Activated CD8-positive, alpha-beta T cell treated with anti-CD3 and anti-CD28 coated beads, Interleukin-2, amount 10 ng/mL, durations not matched to agents 7 days and 5 days (primary cell): Measurements from ENCODE around the gene MVD. TPM values are rescaled to one million over a fixed set of nuclear protein-coding genes. Genes with fewer than 3 reads are reported as not detected.
"Not testable (repeated sequence)": the region's sequence is repeated elsewhere in the genome, so short reads cannot be mapped to it uniquely, and the experiment has no call there.

Source experiments
- ATAC-seq: fragments of 150-1000 bp; cut with Tn5 transposase; one replicate; pipeline ENCODE4 v1.10.0; 2021; ENCODE audit warnings: moderate library complexity
- CTCF ChIA-PET: fragments of 350-600 bp; sonication (Branson Sonifier 250); formaldehyde crosslinking; loops from one replicate; lab custom pipeline; 2021; ENCODE audit warnings: antibody characterized with exemption; lab: Charles Lee
- POLR2A ChIA-PET: fragments of 350-600 bp; sonication (Branson Sonifier 250); formaldehyde crosslinking; loops from one replicate; lab custom pipeline; 2021; ENCODE audit warnings: antibody characterized with exemption; lab: Charles Lee
- DNase-seq: peaks from one replicate; pipeline ENCODE4 v3.0.0-alpha.2; 2020
- H3K27ac Mint-ChIP-seq: one replicate; pipeline ENCODE4 v1.8.0; 2021; ENCODE audit warnings: mild to moderate bottlenecking, mixed read lengths
- H3K27me3 Mint-ChIP-seq: one replicate; pipeline ENCODE4 v1.8.0; 2021; ENCODE audit warnings: low read depth, mixed read lengths
- H3K36me3 Mint-ChIP-seq: one replicate; pipeline ENCODE4 v1.8.0; 2021; ENCODE audit warnings: low read depth, mixed read lengths
- H3K4me1 Mint-ChIP-seq: one replicate; pipeline ENCODE4 v1.8.0; 2021; ENCODE audit warnings: low read depth, mixed read lengths
- H3K4me3 Mint-ChIP-seq: one replicate; pipeline ENCODE4 v1.8.0; 2021; ENCODE audit warnings: mild to moderate bottlenecking, mixed read lengths
- H3K9me3 Mint-ChIP-seq: one replicate; pipeline ENCODE4 v1.8.0; 2022; ENCODE audit warnings: mixed read lengths; ENCODE audit not compliant: insufficient read depth
- total RNA-seq, 2 experiments: library from RNA; stranded (reverse); gene quantifications; one replicate each; pipeline ENCODE4 v1.2.3, GENCODE V29; 2021

Gene MVD
- total RNA-seq, 2 experiments from 2014 or later = 86.0 to 96.1 TPM

DNA sequence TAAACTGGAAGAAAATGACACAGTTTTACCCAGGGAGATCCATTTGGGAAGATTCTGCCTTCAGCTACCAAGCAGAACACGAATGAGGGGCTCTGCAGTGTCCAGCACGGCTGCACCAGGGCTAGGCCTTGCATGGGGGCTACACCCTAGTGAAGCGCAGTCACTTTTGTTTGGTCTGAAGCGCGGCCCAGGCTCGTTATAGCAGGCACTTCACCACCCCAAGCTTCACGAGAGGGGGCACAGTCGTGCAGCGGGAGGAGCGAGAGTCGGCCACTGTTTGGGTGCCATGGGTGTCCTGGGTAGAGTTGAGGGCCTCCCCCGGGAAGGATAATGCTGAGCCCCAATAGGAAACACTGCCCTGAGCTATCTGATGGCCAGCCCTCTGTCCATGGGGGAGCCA lies 46.2 kb downstream of the MVD start:
- H3K27ac Mint-ChIP-seq = no peak overlapping the region
- CTCF ChIA-PET = no interaction called here
- no peaks in the 10 kb centered on the region for H3K27me3 Mint-ChIP-seq
- H3K36me3 Mint-ChIP-seq = peaks cover 30% of the 10 kb centered on the region
- H3K4me3 Mint-ChIP-seq = no peak overlapping the region
- H3K4me1 Mint-ChIP-seq = peaks cover 30% of the 10 kb centered on the region
- POLR2A ChIA-PET = interaction anchor here (1.6 kb wide), 1 partner anchor 20 kb away, joined by 5 read pairs; no protein-coding TSS in a partner anchor
- ATAC-seq = no peak
- no peak for DNase-seq
- H3K9me3 Mint-ChIP-seq = no peaks in the 10 kb centered on the region

DNA sequence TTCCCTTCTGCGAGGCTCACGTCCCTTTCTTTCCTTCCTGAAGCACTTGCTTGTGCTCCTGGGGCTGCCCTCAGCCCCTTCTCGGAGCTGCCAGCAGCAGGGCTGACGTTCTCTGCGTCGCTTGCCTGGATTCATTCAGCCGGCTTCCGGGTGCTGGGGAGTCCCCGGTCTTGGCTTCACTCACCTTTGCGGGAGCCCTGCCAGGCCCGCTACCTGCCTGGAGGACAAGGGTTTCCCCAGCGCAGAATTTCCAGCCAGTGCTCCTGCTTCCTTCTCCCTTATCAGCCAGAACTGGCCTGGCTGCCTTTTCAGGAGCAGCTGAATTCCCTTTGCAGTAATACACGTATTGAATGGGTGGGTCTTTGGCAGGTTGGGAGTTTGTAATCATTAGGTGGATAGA lies 46.6 kb downstream of the MVD start:
- Mint-ChIP-seq H3K4me1 (peaks cover 30% of the 10 kb centered on the region), H3K9me3 (no peaks in the 10 kb centered on the region), H3K4me3 (no peak overlapping the region), H3K27me3 (no peaks in the 10 kb centered on the region), H3K27ac (no peak overlapping the region), H3K36me3 (peaks cover 32% of the 10 kb centered on the region)
- POLR2A ChIA-PET = interaction anchor here (1.6 kb wide), 1 partner anchor 21 kb away, joined by 5 read pairs; no protein-coding TSS in a partner anchor
- DNase-seq (no peak), ATAC-seq (no peak)
- CTCF ChIA-PET = no interaction called here

GRCh38 chr16:88614818-88615580 lies 47.9 kb downstream of the MVD start:
- Mint-ChIP-seq H3K4me3 (no peak overlapping the region), H3K36me3 (peaks cover 35% of the 10 kb centered on the region), H3K9me3 (no peaks in the 10 kb centered on the region), H3K27ac (peak overlapping the region; percentile 20), H3K27me3 (no peaks in the 10 kb centered on the region), H3K4me1 (peaks cover 20% of the 10 kb centered on the region)
- ATAC-seq = no peak
- no peak for DNase-seq
- ChIA-PET CTCF (no interaction called here), POLR2A (no interaction called here)

GRCh38 chr16:88613911-88614817 lies 48.7 kb downstream of the MVD start:
- CTCF ChIA-PET = no interaction called here
- Mint-ChIP-seq H3K36me3 (peaks cover 37% of the 10 kb centered on the region), H3K27ac (peak overlapping the region; percentile 20)

GRCh38 chr16:88613293-88613692 lies 49.6 kb downstream of the MVD start:
- peaks cover 4% of the 10 kb centered on the region for H3K4me1 Mint-ChIP-seq
- no peak for DNase-seq
- H3K9me3 Mint-ChIP-seq = no peaks in the 10 kb centered on the region
- ATAC-seq = no peak
- H3K4me3 Mint-ChIP-seq = no peak overlapping the region
- ChIA-PET POLR2A (no interaction called here), CTCF (no interaction called here)
- no peak overlapping the region for H3K27ac Mint-ChIP-seq
- H3K27me3 Mint-ChIP-seq = no peaks in the 10 kb centered on the region
- peaks cover 35% of the 10 kb centered on the region for H3K36me3 Mint-ChIP-seq

More at GRCh38 chr16:88613911-88614817, 48.7 kb downstream of the MVD start:
- no peaks in the 10 kb centered on the region for H3K27me3 Mint-ChIP-seq
- POLR2A ChIA-PET = interaction anchor here (0.6 kb wide), 1 partner anchor 931 kb away, joined by 5 read pairs; no protein-coding TSS in a partner anchor
- no peak overlapping the region for H3K4me3 Mint-ChIP-seq
- no peaks in the 10 kb centered on the region for H3K9me3 Mint-ChIP-seq
- DNase-seq = no peak
- ATAC-seq = no peak
- H3K4me1 Mint-ChIP-seq = peaks cover 11% of the 10 kb centered on the region

DNA sequence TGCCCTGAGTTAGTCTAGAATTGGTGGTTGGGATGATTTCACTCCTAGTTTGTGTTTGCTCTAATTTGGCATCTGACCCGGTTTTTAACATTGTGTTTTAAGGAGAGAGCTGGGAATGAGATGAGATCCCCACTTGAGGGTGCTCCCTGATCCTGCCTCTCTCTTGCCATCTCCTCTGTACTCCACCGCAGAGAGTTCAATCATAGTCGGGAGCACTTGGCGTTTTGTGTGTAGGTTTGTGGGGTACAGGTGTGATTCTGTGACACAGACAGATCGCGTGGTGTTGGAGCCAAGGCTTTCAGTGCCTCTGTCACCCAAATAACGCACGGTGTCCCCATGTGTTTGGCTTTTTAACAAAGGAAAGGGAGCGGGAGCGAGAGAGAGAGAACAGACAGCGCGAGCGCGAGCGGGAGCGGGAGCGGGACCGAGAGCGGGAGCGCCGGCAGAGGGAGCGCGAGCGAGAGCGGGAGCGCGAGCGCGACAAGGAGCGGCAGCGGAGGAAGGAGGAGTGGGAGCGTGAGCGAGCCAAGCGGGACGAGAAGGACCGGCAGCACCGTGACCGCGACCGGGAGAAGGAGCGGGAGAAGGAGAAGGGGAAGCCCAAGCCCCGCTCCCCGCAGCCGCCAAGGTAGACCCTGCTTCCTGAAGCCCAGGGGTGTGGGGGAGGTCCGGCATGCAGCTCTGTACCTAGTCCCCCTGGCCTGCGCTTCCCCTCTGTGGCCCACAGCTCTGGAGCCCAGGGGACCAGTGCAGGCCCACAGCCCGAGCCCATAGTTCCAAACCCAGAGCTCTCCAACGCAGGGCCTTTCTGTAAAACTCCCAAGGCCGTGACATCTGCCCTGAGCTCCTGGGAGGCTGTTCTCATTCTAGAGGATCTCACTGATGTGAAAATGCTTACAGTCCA lies 51.7 kb downstream of the MVD start:
- ChIA-PET CTCF (no interaction called here), POLR2A (no interaction called here)
- no peak for ATAC-seq
- Mint-ChIP-seq H3K36me3 (peaks cover 45% of the 10 kb centered on the region), H3K4me1 (no peaks in the 10 kb centered on the region), H3K27me3 (no peaks in the 10 kb centered on the region), H3K27ac (no peak overlapping the region), H3K9me3 (no peaks in the 10 kb centered on the region), H3K4me3 (no peak overlapping the region)
- no peak for DNase-seq

GRCh38 chr16:88610080-88610479 lies 52.8 kb downstream of the MVD start:
- ChIA-PET CTCF (interaction anchor here (1.0 to 1.1 kb wide), 2 partner anchors 9 to 10 kb away, joined by 3 to 4 read pairs; no protein-coding TSS in a partner anchor), POLR2A (interaction anchor here (1.3 kb wide), 1 partner anchor 16 kb away, joined by 3 read pairs; no protein-coding TSS in a partner anchor)

DNA sequence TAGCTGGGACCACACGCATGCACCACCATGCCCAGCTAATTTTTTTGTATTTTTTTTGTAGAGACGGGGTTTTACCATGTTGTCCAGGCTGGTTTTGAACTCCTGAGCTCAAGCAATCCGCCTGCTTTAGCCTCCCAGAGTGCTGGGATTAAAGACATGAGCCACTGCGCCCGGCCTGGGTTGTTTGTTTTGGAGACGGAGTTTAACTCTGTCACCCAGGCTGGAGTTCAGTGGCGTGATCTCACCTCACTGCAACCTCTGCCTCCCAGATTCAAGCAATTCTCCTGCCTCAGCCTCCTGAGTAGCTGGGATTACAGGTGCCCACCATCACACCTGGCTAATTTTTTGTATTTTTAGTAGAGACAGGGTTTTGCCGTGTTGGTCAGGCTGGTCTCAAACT lies 53.5 kb downstream of the MVD start:
- ChIA-PET CTCF (interaction anchor here (0.6 to 1.1 kb wide), 3 partner anchors 8 to 395 kb away, joined by 3 to 4 read pairs (median 4); no protein-coding TSS in a partner anchor), POLR2A (interaction anchor here (1.2 to 1.3 kb wide), 2 partner anchors 9 to 15 kb away, joined by 3 read pairs; no protein-coding TSS in a partner anchor)
- H3K9me3 Mint-ChIP-seq, H3K27me3 Mint-ChIP-seq, H3K4me3 Mint-ChIP-seq, ATAC-seq, DNase-seq, H3K27ac Mint-ChIP-seq, H3K4me1 Mint-ChIP-seq: not testable (repeated sequence)
- H3K36me3 Mint-ChIP-seq = peaks cover 45% of the 10 kb centered on the region

More at GRCh38 chr16:88610080-88610479, 52.8 kb downstream of the MVD start:
- H3K9me3 Mint-ChIP-seq = no peaks in the 10 kb centered on the region
- H3K27ac Mint-ChIP-seq = no peak overlapping the region
- no peak for DNase-seq
- no peak for ATAC-seq
- no peak overlapping the region for H3K4me3 Mint-ChIP-seq
- peaks cover 43% of the 10 kb centered on the region for H3K36me3 Mint-ChIP-seq
- H3K27me3 Mint-ChIP-seq = no peaks in the 10 kb centered on the region
- no peaks in the 10 kb centered on the region for H3K4me1 Mint-ChIP-seq

- Mint-ChIP-seq H3K9me3 (no peaks in the 10 kb centered on the region), H3K4me3 (no peak overlapping the region), H3K27me3 (no peaks in the 10 kb centered on the region), H3K27ac (no peak overlapping the region), H3K4me1 (no peaks in the 10 kb centered on the region), H3K36me3 (peaks cover 42% of the 10 kb centered on the region)
- DNase-seq (no peak), ATAC-seq (no peak)
- CTCF ChIA-PET = interaction anchor here (1.7 kb wide), 1 partner anchor 12 kb away, joined by 7 read pairs; no protein-coding TSS in a partner anchor
- POLR2A ChIA-PET = no interaction called here
Observed at GRCh38 chr16:88608076-88608475, 54.8 kb downstream of the MVD start.

DNA sequence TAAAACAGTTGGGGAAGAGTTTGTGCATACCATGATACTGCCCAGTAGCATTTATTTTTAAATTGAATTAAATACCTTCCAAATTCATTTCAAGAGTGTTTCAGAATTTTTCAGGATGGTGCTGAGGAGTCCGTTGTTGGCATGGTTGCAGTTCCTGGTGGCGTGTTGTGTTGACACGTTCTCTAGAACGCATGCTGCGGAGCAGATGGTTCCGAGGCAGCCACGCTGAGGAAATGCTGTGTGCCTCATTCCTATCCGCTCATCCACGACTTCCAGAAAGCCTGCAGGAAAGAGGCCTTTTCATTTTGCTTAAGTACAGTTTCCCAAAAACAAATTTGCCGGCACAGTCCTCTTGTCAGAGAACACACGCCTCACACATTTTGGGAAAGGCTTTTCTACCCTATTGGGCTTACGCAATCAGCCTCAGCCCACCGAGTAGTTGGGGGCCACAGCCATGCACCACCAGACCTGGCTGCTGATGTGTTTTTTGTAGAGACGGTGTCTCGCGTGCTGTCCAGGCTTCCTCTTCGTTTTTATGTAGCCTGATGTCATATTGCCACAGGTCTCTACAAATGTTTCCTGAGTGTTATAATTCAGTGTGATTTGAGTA lies 56.6 kb downstream of the MVD start:
- peaks cover 44% of the 10 kb centered on the region for H3K36me3 Mint-ChIP-seq
- ChIA-PET POLR2A (no interaction called here), CTCF (no interaction called here)
- H3K27ac Mint-ChIP-seq = no peak overlapping the region
- no peak overlapping the region for H3K4me3 Mint-ChIP-seq
- ATAC-seq (no peak), DNase-seq (no peak)
- H3K4me1 Mint-ChIP-seq = no peaks in the 10 kb centered on the region
- H3K27me3 Mint-ChIP-seq = no peaks in the 10 kb centered on the region
- H3K9me3 Mint-ChIP-seq = no peaks in the 10 kb centered on the region
